ENCODE data around the gene KDM6A.
A peak's percentile ranks its signal among the peaks of the same experiment; 100 is the strongest.
"Not testable (repeated sequence)": the region's sequence is repeated elsewhere in the genome, so short reads cannot be mapped to it uniquely, and the experiment has no call there.

The KDM6A gene

DNA sequence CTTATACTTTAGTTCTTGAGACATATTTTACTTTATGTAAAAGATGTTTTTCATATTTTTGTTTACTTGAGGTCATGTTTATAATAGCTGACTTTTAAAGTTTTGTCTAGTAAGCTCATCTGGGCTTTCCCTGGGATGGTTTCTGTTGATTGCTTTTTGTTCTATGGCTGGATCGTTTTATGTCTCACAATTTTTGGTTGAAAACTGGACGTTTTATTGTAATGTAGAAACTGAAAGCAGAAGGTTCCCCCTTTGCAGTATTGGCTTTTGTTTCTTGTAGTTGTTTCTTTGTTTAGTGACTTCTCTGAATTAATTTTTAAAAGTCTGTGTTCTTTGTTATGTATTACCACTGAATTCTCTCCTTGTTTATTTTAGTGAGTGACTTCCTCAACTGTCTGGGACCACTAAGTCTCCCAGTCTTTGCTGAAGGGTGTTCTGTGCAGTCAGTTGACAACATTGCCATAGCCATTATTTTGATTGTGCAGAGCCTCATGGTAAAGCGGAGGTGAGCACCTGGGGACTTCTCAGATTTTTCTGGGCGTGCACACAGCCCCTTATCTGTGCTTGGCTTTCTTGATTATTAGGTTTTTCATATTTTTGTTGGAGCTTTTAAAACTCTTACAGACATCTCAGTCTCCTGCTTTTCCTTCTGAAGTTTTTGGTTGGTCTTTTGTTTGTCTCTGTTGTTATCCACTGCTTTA lies 31.0 kb downstream of the KDM6A start:
- TF ChIP-seq Cebpa-rat (IDR thresholded peaks at IDR 0.05), result no peak
- peak overlapping the region; percentile 52 for H3K27ac ChIP-seq
- peak overlapping the region; percentile 78 for H3K4me2 ChIP-seq
- peaks cover 46% of the 10 kb centered on the region for H3K4me1 ChIP-seq
- no peak overlapping the region for H3K4me3 ChIP-seq
- peaks cover 23% of the 10 kb centered on the region for H3K36me3 ChIP-seq
- no peaks in the 10 kb centered on the region for H3K27me3 ChIP-seq
- H3K9me3 ChIP-seq, result peaks cover 49% of the 10 kb centered on the region
- H4K20me1 ChIP-seq, result peaks cover 97% of the 10 kb centered on the region
- H3K9ac ChIP-seq, result peak overlapping the region; percentile 21; the same call in 1 of the 2 replicates

DNA sequence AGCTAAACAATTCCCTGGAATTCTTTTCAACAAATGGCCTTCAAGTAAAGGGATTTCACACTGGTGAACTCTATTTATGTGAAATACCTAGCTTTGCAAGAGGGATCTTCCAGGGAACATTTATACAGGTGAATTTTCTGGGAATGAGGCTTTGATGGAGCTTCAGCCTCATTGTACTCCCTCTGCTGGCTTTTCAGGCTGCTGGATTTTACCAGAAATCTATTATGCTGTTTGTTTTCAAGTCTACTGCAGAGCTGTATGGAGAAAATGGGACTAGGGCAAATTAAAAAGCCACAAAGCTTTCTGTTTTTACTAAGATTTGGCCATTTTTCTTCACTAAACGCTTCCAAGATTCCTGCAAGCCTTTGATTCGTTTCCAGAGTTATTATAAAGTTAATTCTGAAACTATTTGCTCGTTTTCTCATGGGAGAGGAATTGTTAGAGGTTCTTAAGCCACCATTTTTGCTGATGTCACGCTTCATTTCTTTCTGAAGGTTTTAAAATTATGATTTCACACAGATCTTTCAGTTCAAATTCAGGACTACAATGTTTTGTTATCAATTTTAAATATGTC lies 31.6 kb downstream of the KDM6A start:
- no peaks in the 10 kb centered on the region for H3K27me3 ChIP-seq
- peaks cover 41% of the 10 kb centered on the region for H3K4me1 ChIP-seq
- H3K36me3 ChIP-seq, result peaks cover 23% of the 10 kb centered on the region
- peaks cover 51% of the 10 kb centered on the region for H3K9me3 ChIP-seq
- peaks cover 90% of the 10 kb centered on the region for H4K20me1 ChIP-seq
- H3K4me2 ChIP-seq, result peak overlapping the region; percentile 78
- H3K9ac ChIP-seq, result peak overlapping the region; percentile 3; the same call in 1 of the 2 replicates
- peak overlapping the region; percentile 52 for H3K27ac ChIP-seq
- no peak overlapping the region for H3K4me3 ChIP-seq
- no peak for TF ChIP-seq Cebpa-rat (IDR thresholded peaks at IDR 0.05)

DNA sequence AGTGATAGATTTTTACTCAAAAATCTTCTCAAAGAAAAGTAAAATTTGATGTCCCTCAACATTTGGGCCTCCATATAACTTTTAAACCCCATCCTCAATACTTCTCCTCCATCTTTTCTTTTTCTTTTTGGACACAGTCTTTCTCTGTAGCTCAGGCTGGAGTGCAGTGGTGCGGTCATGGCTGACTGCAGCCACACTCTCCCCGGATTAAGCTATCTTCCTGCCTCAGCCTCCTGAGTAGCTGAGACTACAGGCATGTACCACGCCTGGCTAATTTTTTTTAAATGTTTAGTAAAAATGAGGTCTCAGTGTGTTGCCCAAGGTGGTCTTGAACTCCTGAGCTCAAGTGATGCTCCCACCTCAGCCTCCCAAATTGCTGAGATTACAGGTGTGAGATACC lies 33.1 kb downstream of the KDM6A start:
- TF ChIP-seq Cebpa-rat (IDR thresholded peaks at IDR 0.05), result no peak
- Histone ChIP-seq H3K4me3 (peak overlapping the region; percentile 15; the same call in 1 of the 2 replicates), H3K9me3 (peaks cover 57% of the 10 kb centered on the region), H3K9ac (no peak overlapping the region), H3K4me2 (peak overlapping the region; percentile 78), H3K27ac (peak overlapping the region; percentile 18; the same call in 1 of the 2 replicates), H3K27me3 (no peaks in the 10 kb centered on the region), H3K36me3 (peaks cover 22% of the 10 kb centered on the region), H3K4me1 (peaks cover 41% of the 10 kb centered on the region), H4K20me1 (peaks cover 77% of the 10 kb centered on the region)

DNA sequence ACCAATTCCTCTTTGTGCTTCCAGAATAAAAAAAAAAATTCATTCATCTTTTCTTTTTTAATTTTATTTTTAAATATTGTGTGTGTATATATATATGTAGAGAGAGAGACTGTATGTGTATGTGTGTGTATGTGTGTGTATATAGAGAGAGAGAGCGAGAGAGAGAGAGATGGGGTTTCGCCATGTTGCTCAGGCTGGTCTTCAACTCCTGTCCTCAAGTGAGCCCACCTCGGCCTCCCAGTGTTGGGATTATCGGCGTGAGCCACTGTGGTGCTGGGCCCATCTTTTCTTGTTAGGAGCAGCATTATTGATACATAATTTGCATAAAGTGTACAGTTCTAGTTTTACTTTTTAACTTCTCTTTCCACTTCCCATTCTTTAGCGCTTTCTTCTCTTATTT lies 33.6 kb downstream of the KDM6A start:
- Histone ChIP-seq H3K27me3 (no peaks in the 10 kb centered on the region), H3K36me3 (peaks cover 22% of the 10 kb centered on the region), H3K9me3 (peaks cover 59% of the 10 kb centered on the region), H3K4me2 (peak overlapping the region; percentile 78), H3K4me3 (no peak overlapping the region; the same call in 1 of the 2 replicates), H3K27ac (peak overlapping the region; percentile 18; the same call in 1 of the 2 replicates), H3K9ac (no peak overlapping the region), H3K4me1 (peaks cover 41% of the 10 kb centered on the region), H4K20me1 (peaks cover 73% of the 10 kb centered on the region)
- no peak for TF ChIP-seq Cebpa-rat (IDR thresholded peaks at IDR 0.05)

DNA sequence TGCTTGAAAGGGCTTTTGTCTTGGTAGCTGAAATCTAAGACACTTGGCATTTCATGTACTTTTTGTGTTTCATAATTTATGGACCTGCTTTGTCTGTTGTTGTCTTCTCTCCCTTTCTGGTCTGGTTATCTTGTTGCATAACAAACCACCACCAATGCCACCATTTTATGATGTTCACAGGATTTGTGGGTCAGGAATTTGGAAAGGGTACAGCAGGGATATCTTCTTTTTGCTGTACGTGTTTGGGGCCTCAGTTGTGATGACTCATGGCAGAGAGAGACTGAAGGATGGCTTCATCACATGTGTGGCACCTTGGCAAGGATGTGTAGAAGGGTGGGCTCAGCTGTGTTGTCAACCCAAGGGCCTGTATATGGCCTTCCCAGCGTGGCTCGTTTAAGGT lies 35.2 kb downstream of the KDM6A start:
- no peak overlapping the region for H3K4me2 ChIP-seq
- H3K36me3 ChIP-seq, result peaks cover 30% of the 10 kb centered on the region
- H3K27me3 ChIP-seq, result no peaks in the 10 kb centered on the region
- H3K4me1 ChIP-seq, result peaks cover 39% of the 10 kb centered on the region
- H3K27ac ChIP-seq, result no peak overlapping the region
- no peak overlapping the region for H3K4me3 ChIP-seq
- no peak for TF ChIP-seq Cebpa-rat (IDR thresholded peaks at IDR 0.05)
- H3K9me3 ChIP-seq, result peaks cover 62% of the 10 kb centered on the region
- H4K20me1 ChIP-seq, result peaks cover 69% of the 10 kb centered on the region
- no peak overlapping the region for H3K9ac ChIP-seq

DNA sequence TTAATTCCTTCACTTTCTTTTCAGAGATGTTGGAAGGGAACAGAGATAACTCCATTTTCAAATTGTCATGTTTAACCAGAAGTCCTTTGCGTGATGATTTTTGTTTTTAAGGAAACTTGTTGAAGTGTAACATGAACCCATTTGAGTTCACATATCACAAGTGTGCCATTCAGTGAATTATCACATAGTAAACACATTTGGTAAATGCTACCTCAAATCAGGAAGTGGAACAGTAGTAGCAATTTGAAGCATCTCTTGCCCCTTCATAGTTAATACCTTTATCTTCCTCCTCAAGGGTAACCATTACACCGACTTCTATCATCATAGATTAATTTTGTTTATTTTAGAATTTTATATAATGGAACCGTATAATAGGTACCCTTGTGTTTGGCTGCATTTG lies 35.8 kb downstream of the KDM6A start:
- no peak overlapping the region for H3K4me3 ChIP-seq
- H3K27me3 ChIP-seq, result no peaks in the 10 kb centered on the region
- peaks cover 68% of the 10 kb centered on the region for H3K9me3 ChIP-seq
- H3K27ac ChIP-seq, result no peak overlapping the region
- H3K9ac ChIP-seq, result no peak overlapping the region
- H4K20me1 ChIP-seq, result peaks cover 69% of the 10 kb centered on the region
- H3K4me1 ChIP-seq, result peaks cover 32% of the 10 kb centered on the region
- no peak overlapping the region for H3K4me2 ChIP-seq
- no peak for TF ChIP-seq Cebpa-rat (IDR thresholded peaks at IDR 0.05)
- H3K36me3 ChIP-seq, result peaks cover 33% of the 10 kb centered on the region

DNA sequence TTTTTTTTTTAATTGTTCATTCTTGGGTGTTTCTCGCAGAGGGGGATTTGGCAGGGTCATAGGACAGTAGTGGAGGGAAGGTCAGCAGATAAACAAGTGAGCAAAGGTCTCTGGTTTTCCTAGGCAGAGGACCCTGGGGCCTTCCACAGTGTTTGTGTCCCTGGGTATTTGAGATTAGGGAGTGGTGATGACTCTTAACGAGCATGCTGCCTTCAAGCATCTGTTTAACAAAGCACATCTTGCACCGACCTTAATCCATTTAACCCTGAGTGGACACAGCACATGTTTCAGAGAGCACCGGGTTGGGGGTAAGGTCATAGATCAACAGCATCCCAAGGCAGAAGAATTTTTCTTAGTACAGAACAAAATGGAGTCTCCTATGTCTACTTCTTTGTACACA lies 37.5 kb downstream of the KDM6A start:
- not testable (repeated sequence) for H3K27me3 ChIP-seq, H3K27ac ChIP-seq, H3K9ac ChIP-seq, H3K4me3 ChIP-seq, H3K4me2 ChIP-seq
- Histone ChIP-seq H3K4me1 (peaks cover 23% of the 10 kb centered on the region), H3K36me3 (peaks cover 33% of the 10 kb centered on the region), H3K9me3 (peaks cover 69% of the 10 kb centered on the region), H4K20me1 (peaks cover 69% of the 10 kb centered on the region)

DNA sequence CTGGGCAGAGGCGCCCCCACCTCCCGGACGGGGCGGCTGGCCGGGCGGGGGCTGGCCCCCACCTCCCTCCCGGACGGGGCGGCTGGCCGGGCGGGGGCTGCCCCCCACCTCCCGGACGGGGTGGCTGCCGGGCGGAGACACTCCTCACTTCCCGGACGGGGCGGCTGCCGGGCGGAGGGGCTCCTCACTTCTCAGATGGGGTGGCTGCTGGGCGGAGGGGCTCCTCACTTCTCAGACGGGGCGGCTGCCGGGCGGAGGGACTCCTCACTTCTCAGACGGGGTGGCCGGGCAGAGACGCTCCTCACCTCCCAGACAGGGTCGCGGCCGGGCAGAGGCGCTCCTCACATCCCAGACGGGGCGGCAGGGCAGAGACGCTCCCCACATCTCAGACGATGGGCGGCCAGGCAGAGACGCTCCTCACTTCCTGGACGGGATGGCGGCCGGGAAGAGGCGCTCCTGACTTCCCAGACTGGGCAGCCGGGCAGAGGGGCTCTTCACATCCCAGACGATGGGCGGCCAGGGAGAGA lies 38.1 kb downstream of the KDM6A start:
- not testable (repeated sequence) for H3K4me3 ChIP-seq, H3K4me2 ChIP-seq, H3K27me3 ChIP-seq, H3K9ac ChIP-seq, H3K27ac ChIP-seq
- Histone ChIP-seq H3K4me1 (peaks cover 17% of the 10 kb centered on the region), H3K36me3 (peaks cover 33% of the 10 kb centered on the region), H4K20me1 (peaks cover 69% of the 10 kb centered on the region), H3K9me3 (peaks cover 69% of the 10 kb centered on the region)

DNA sequence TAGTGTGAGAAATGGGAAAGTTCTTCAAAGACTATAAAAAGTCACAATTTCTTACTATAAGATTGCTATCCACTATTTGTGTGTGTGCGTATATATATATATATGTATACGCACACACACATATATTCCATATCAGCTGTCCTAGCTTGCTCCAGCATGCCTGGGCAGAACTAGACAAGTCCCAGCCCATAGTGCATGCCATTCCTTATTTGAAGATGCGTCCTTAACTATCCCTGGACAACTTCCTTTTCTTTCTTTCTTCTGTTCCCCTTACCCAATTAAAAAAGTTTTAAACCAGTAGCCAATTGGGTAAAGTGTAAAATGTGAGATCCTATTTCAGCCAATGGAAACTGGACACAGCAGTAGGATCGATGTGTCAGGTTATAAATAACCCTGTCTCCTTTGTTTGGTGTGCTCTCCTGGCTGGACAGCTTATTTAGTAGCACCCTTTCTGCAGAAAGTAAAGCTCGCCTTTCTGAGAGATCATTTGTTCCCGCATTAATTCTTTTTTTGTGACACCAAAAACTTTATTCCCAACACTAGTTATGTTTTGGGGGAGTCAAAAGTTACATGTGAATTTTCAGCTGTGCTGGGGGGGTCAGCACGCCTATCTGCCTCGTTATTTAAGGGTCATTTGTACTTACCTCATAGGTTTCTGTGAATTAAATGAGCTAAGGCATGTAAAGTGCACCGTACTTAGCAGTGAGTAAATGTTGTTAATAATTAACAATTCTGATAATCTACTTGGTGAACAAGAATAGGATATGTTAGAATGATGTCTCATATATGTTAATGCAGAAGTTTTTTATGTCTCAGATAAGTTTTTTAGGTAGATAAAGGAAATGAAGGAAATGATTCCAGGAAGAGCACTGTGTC lies 40.9 kb downstream of the KDM6A start:
- Histone ChIP-seq H3K4me1 (peaks cover 8% of the 10 kb centered on the region; the same call in 1 of the 2 replicates), H3K4me3 (no peak overlapping the region), H3K4me2 (no peak overlapping the region), H3K9ac (no peak overlapping the region), H3K27ac (no peak overlapping the region), H3K9me3 (peaks cover 50% of the 10 kb centered on the region), H3K27me3 (no peaks in the 10 kb centered on the region), H4K20me1 (peaks cover 70% of the 10 kb centered on the region), H3K36me3 (peaks cover 22% of the 10 kb centered on the region)
- TF ChIP-seq Cebpa-rat (IDR thresholded peaks at IDR 0.05), result no peak

Data from BLaER1 (cell line).